Measurements from ENCODE around the gene ADAM30.

DNA sequence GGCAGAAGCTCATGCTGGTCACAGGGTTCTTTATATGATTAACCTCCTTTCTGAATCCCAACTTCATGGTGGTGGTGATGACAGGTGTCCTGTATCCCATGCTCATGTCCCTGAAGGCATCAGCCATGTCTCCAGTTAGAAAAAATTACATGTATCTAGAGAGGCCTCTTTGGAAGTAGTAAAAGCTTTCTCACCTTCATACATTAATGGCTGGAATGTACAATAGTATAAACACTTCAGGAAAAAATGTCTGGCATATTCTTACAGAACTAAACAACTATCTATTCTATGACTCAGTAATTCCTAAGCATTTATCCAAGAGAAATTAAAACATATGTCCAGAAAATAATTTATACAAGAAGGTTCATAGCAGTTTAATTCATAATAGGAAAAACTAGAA, 34.0 kb downstream of the ADAM30 start:
- TF ChIP-seq, protein P1, sequence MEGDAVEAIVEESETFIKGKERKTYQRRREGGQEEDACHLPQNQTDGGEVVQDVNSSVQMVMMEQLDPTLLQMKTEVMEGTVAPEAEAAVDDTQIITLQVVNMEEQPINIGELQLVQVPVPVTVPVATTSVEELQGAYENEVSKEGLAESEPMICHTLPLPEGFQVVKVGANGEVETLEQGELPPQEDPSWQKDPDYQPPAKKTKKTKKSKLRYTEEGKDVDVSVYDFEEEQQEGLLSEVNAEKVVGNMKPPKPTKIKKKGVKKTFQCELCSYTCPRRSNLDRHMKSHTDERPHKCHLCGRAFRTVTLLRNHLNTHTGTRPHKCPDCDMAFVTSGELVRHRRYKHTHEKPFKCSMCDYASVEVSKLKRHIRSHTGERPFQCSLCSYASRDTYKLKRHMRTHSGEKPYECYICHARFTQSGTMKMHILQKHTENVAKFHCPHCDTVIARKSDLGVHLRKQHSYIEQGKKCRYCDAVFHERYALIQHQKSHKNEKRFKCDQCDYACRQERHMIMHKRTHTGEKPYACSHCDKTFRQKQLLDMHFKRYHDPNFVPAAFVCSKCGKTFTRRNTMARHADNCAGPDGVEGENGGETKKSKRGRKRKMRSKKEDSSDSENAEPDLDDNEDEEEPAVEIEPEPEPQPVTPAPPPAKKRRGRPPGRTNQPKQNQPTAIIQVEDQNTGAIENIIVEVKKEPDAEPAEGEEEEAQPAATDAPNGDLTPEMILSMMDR (IDR thresholded peaks at IDR 0.05; ENCODE audit: low read length): no peak
- no peak for TF ChIP-seq EZH2 (IDR thresholded peaks at IDR 0.05; ENCODE audit: borderline replicate concordance, low read length)
